ENCODE results near the gene RASGRF1.

Gene RASGRF1

DNA sequence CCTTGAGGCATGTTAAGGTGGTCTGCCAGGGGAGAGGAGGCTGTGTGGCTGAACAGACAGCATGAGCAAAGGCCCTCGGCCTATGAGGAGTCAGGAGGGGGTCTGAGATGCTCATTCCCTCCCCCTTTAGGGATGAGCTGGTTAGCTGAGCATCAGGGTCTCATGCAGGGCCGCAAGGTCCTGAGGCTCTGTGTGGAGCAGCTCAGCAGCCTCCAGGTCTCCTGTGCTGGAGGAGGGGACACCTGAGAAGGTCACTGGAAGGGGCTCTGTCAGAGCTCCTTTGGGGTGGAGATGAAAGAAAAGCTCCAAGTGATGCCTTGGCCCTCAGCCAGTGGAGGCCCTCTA is 67.1 kb downstream of the RASGRF1 start:
- no peaks in the 10 kb centered on the region for H3K79me2 ChIP-seq (ENCODE audit: insufficient read depth, low read depth)
- H3K36me3 ChIP-seq (ENCODE audit: insufficient read depth), result no peaks in the 10 kb centered on the region
- no peaks in the 10 kb centered on the region for H3K27me3 ChIP-seq (ENCODE audit: insufficient read depth, low read depth)
- H3K4me3 ChIP-seq (IDR thresholded peaks at IDR 0.05; ENCODE audit: insufficient read depth, low read depth, low read length), result no peak overlapping the region
- H3K27ac ChIP-seq, result no peak overlapping the region
- H4K20me1 ChIP-seq (ENCODE audit: insufficient read depth), result no peaks in the 10 kb centered on the region
- H3K4me1 ChIP-seq (ENCODE audit: low read depth, poor library complexity, severe bottlenecking), result no peaks in the 10 kb centered on the region
- no peak overlapping the region for H3K9ac ChIP-seq
- no peak overlapping the region for H2AFZ ChIP-seq (ENCODE audit: low read depth)
- H3K4me2 ChIP-seq, result no peak overlapping the region
- TF ChIP-seq, protein P1, sequence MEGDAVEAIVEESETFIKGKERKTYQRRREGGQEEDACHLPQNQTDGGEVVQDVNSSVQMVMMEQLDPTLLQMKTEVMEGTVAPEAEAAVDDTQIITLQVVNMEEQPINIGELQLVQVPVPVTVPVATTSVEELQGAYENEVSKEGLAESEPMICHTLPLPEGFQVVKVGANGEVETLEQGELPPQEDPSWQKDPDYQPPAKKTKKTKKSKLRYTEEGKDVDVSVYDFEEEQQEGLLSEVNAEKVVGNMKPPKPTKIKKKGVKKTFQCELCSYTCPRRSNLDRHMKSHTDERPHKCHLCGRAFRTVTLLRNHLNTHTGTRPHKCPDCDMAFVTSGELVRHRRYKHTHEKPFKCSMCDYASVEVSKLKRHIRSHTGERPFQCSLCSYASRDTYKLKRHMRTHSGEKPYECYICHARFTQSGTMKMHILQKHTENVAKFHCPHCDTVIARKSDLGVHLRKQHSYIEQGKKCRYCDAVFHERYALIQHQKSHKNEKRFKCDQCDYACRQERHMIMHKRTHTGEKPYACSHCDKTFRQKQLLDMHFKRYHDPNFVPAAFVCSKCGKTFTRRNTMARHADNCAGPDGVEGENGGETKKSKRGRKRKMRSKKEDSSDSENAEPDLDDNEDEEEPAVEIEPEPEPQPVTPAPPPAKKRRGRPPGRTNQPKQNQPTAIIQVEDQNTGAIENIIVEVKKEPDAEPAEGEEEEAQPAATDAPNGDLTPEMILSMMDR (conservative IDR thresholded peaks at IDR 0.05; ENCODE audit: low read depth, low read length), result no peak

- H2AFZ ChIP-seq (ENCODE audit: low read depth), result no peak overlapping the region
- H3K27me3 ChIP-seq (ENCODE audit: insufficient read depth, low read depth), result no peaks in the 10 kb centered on the region
- H3K4me3 ChIP-seq (IDR thresholded peaks at IDR 0.05; ENCODE audit: insufficient read depth, low read depth, low read length), result no peak overlapping the region
- TF ChIP-seq, protein P1 (conservative IDR thresholded peaks at IDR 0.05; ENCODE audit: low read depth, low read length), result no peak
- no peak overlapping the region for H3K4me2 ChIP-seq
- H3K9ac ChIP-seq, result no peak overlapping the region
- H3K4me1 ChIP-seq (ENCODE audit: low read depth, poor library complexity, severe bottlenecking), result no peaks in the 10 kb centered on the region
- no peak overlapping the region for H3K27ac ChIP-seq
- H3K79me2 ChIP-seq (ENCODE audit: insufficient read depth, low read depth), result no peaks in the 10 kb centered on the region
- H3K36me3 ChIP-seq (ENCODE audit: insufficient read depth), result no peaks in the 10 kb centered on the region
- H4K20me1 ChIP-seq (ENCODE audit: insufficient read depth), result no peaks in the 10 kb centered on the region
These were observed 71.6 kb downstream of the RASGRF1 start for GRCh38 chr15:79018960-79019359.

- no peaks in the 10 kb centered on the region for H3K4me1 ChIP-seq (ENCODE audit: low read depth, poor library complexity, severe bottlenecking)
- no peak overlapping the region for H3K4me3 ChIP-seq (IDR thresholded peaks at IDR 0.05; ENCODE audit: insufficient read depth, low read depth, low read length)
- H3K36me3 ChIP-seq (ENCODE audit: insufficient read depth), result no peaks in the 10 kb centered on the region
- H3K27ac ChIP-seq, result no peak overlapping the region
- H3K4me2 ChIP-seq, result no peak overlapping the region
- TF ChIP-seq, protein P1 (conservative IDR thresholded peaks at IDR 0.05; ENCODE audit: low read depth, low read length), result no peak
- no peaks in the 10 kb centered on the region for H4K20me1 ChIP-seq (ENCODE audit: insufficient read depth)
- no peak overlapping the region for H3K9ac ChIP-seq
- H3K27me3 ChIP-seq (ENCODE audit: insufficient read depth, low read depth), result no peaks in the 10 kb centered on the region
- no peak overlapping the region for H2AFZ ChIP-seq (ENCODE audit: low read depth)
- no peaks in the 10 kb centered on the region for H3K79me2 ChIP-seq (ENCODE audit: insufficient read depth, low read depth)
These were observed 72.6 kb downstream of the RASGRF1 start for GRCh38 chr15:79017953-79018352.

GRCh38 chr15:79016527-79017170 is 73.9 kb downstream of the RASGRF1 start:
- no peaks in the 10 kb centered on the region for H3K79me2 ChIP-seq (ENCODE audit: insufficient read depth, low read depth)
- H3K9ac ChIP-seq, result no peak overlapping the region
- no peak overlapping the region for H3K27ac ChIP-seq
- TF ChIP-seq, protein P1 (conservative IDR thresholded peaks at IDR 0.05; ENCODE audit: low read depth, low read length), result no peak
- H3K4me2 ChIP-seq, result no peak overlapping the region
- no peaks in the 10 kb centered on the region for H3K27me3 ChIP-seq (ENCODE audit: insufficient read depth, low read depth)
- no peaks in the 10 kb centered on the region for H4K20me1 ChIP-seq (ENCODE audit: insufficient read depth)
- H3K4me3 ChIP-seq (IDR thresholded peaks at IDR 0.05; ENCODE audit: insufficient read depth, low read depth, low read length), result no peak overlapping the region
- H3K36me3 ChIP-seq (ENCODE audit: insufficient read depth), result no peaks in the 10 kb centered on the region
- no peaks in the 10 kb centered on the region for H3K4me1 ChIP-seq (ENCODE audit: low read depth, poor library complexity, severe bottlenecking)
- H2AFZ ChIP-seq (ENCODE audit: low read depth), result no peak overlapping the region
